HCT116 (cell line): ENCODE measurements around the gene SMURF1. TPM values are rescaled to one million over a fixed set of nuclear protein-coding genes. Genes with fewer than 3 reads are reported as not detected.

Source experiments
- ATAC-seq: fragments of 200-7000 bp; cut with Tn5 transposase; 2 replicates; pipeline ENCODE4 v1.9.1; 2020; ENCODE audit warnings: mild to moderate bottlenecking, moderate library complexity
- BruUV-seq: library from RNA; stranded (reverse); fragments of 400-500 nt; replicated peaks from 2 replicates; lab custom pipeline; 2021; lab: Mats Ljungman, UMichigan
- CTCF ChIA-PET: fragments of 300-600 bp; sonication (Branson Sonifier 250); formaldehyde crosslinking; loops from one replicate; lab custom pipeline; 2021; ENCODE audit warnings: antibody characterized with exemption; lab: Charles Lee
- POLR2A ChIA-PET: fragments of 300-600, 350-600 bp; sonication (Branson Sonifier 250); formaldehyde crosslinking; loops from one replicate; lab custom pipeline; 2021; ENCODE audit warnings: antibody characterized with exemption; lab: Charles Lee
- RAD21 ChIA-PET, 2 experiments: fragments of 300-600 bp; sonication (Branson Sonifier 250); formaldehyde crosslinking; loops; one replicate each; lab custom pipeline; 2023; ENCODE audit warnings: low total read pairs in 2 of 2; ENCODE audit not compliant: uncharacterized antibody in 2 of 2, unreplicated experiment in 2 of 2, low non-redundant PET in 1 of 2; lab: Charles Lee
- DNase-seq: peaks from one replicate; pipeline ENCODE4 v3.0.0-alpha.2; 2010; ENCODE audit warnings: low read depth, low spot score
- H2AFZ ChIP-seq: fragments of 200-600 bp; shearing (Covaris generic), sonication (generic); 2 replicates; pipeline ENCODE4 v1.6.1; 2017; ENCODE audit warnings: low read depth, mixed run types, mixed read lengths, antibody characterized with exemption, low read length; ENCODE audit not compliant: poor library complexity, severe bottlenecking
- H3K27ac ChIP-seq: 2 replicates; pipeline ENCODE4 v1.5.1; 2012; ENCODE audit warnings: low read depth, low read length
- H3K27me3 ChIP-seq: fragments of 200-600 bp; sonication (generic); 2 replicates; pipeline ENCODE4 v1.6.1; 2016; ENCODE audit warnings: mixed run types, low read length, mixed read lengths; ENCODE audit not compliant: insufficient read depth
- H3K36me3 ChIP-seq, 2 experiments: fragments of 200-500 bp in 1 of 2; fragments of 200-600 bp in 1 of 2; sonication (Bioruptor generic) in 1 of 2; sonication (generic) in 1 of 2; 2 replicates each; pipeline versions ENCODE4 v1.5.1 to v1.6.1; 2014 to 2016; ENCODE audit warnings: low read length in 2 of 2, inconsistent platforms in 1 of 2, mixed read lengths in 1 of 2, mixed run types in 1 of 2; ENCODE audit not compliant: insufficient read depth in 2 of 2, control insufficient read depth in 1 of 2
- H3K4me1 ChIP-seq, 2 experiments: fragments of 200-600 bp in 1 of 2; sonication (generic) in 1 of 2; 2 replicates each; pipeline versions ENCODE4 v1.5.1 to v1.6.1; 2012 to 2017; ENCODE audit warnings: low read length in 2 of 2, inconsistent platforms in 1 of 2, mild to moderate bottlenecking in 1 of 2, mixed read lengths in 1 of 2, mixed run types in 1 of 2, moderate library complexity in 1 of 2; ENCODE audit not compliant: insufficient read depth in 2 of 2, control insufficient read depth in 1 of 2
- H3K4me2 ChIP-seq: fragments of 200-600 bp; sonication (generic); 2 replicates; pipeline ENCODE4 v1.6.1; 2017; ENCODE audit warnings: mixed run types, low read length, mixed read lengths
- H3K4me3 ChIP-seq, 2 experiments: fragments of 200-600 bp in 1 of 2; sonication (generic) in 1 of 2; replicated peaks in 1 of 2; 2 replicates each; pipeline ENCODE4 v1.5.1; 2011 to 2016; ENCODE audit warnings: low read length in 2 of 2, control low read depth in 1 of 2, low read depth in 1 of 2, mild to moderate bottlenecking in 1 of 2, mixed read lengths in 1 of 2, mixed run types in 1 of 2
- H3K79me2 ChIP-seq: fragments of 200-600 bp; sonication (generic); 2 replicates; pipeline ENCODE4 v1.6.1; 2017; ENCODE audit warnings: mild to moderate bottlenecking, mixed run types, low read length, moderate library complexity, mixed read lengths; ENCODE audit not compliant: insufficient read depth
- H3K9ac ChIP-seq: fragments of 200-600 bp; sonication (generic); 2 replicates; pipeline ENCODE4 v1.6.1; 2016; ENCODE audit warnings: low read length, mixed read lengths
- H3K9me2 ChIP-seq: fragments of 200-600 bp; sonication (generic), shearing (Covaris generic); 2 replicates; pipeline ENCODE4 v1.6.1; 2017; ENCODE audit warnings: mixed run types, mild to moderate bottlenecking, moderate library complexity; ENCODE audit not compliant: insufficient read depth
- H3K9me3 ChIP-seq, 2 experiments: fragments of 200-500 bp in 1 of 2; fragments of 200-600 bp in 1 of 2; sonication (Bioruptor generic) in 1 of 2; sonication (generic) in 1 of 2; 2 replicates each; pipeline ENCODE4 v1.6.1; 2014 to 2017; ENCODE audit warnings: low read length in 2 of 2, mixed read lengths in 2 of 2, inconsistent platforms in 1 of 2, low read depth in 1 of 2, mild to moderate bottlenecking in 1 of 2, mixed run types in 1 of 2, moderate library complexity in 1 of 2; ENCODE audit not compliant: control insufficient read depth in 1 of 2, insufficient read depth in 1 of 2
- H4K20me1 ChIP-seq: fragments of 200-600 bp; sonication (generic), shearing (Covaris generic); 2 replicates; pipeline ENCODE4 v1.6.1; 2017; ENCODE audit warnings: mixed run types, mild to moderate bottlenecking, moderate library complexity; ENCODE audit not compliant: insufficient read depth
- ELF1 ChIP-seq: IDR thresholded peaks from 2 replicates; pipeline ENCODE4 v1.6.1; 2012; ENCODE audit warnings: low read depth, borderline replicate concordance
- EZH2 ChIP-seq: fragments of 200-600 bp; sonication (generic); IDR thresholded peaks from 2 replicates; pipeline ENCODE4 v1.6.1; 2017; ENCODE audit warnings: antibody characterized with exemption, mixed run types
- EZH2phosphoT487 ChIP-seq: fragments of 200-600 bp; IDR thresholded peaks from 2 replicates; pipeline ENCODE4 v1.6.1; 2018; ENCODE audit warnings: antibody characterized with exemption, borderline replicate concordance
- JUND ChIP-seq: IDR thresholded peaks from 2 replicates; pipeline ENCODE4 v1.6.1; 2012
- POLR2A ChIP-seq: IDR thresholded peaks from 2 replicates; pipeline ENCODE4 v1.7.0; 2011; ENCODE audit warnings: borderline replicate concordance; ENCODE audit not compliant: insufficient read depth, insufficient read length; ENCODE audit errors: extremely low read depth
- RAD21 ChIP-seq: IDR thresholded peaks from 2 replicates; pipeline ENCODE4 v1.6.1; 2012; ENCODE audit warnings: low read depth, mild to moderate bottlenecking
- SIN3A ChIP-seq: IDR thresholded peaks from 2 replicates; pipeline ENCODE4 v1.6.1; 2012; ENCODE audit warnings: low read depth
- SP1 ChIP-seq: IDR thresholded peaks from 2 replicates; pipeline ENCODE4 v1.6.1; 2012; ENCODE audit warnings: low read depth
- YY1 ChIP-seq: IDR thresholded peaks from 2 replicates; pipeline ENCODE4 v1.6.1; 2011; ENCODE audit warnings: low read length, low read depth, moderate library complexity, mild to moderate bottlenecking; ENCODE audit not compliant: insufficient replicate concordance; ENCODE audit errors: extremely low read depth
- ZFX ChIP-seq: fragments of 450-650 bp; IDR thresholded peaks from 2 replicates; pipeline ENCODE4 v1.6.1; 2017
- intact Hi-C: fragments of 100-400 bp; cut with micrococcal nuclease; formaldehyde crosslinking; loops from 2 replicates; pipeline ENCODE4 v1.10.0; 2022
- total RNA-seq: library from RNA; stranded (reverse); gene quantifications from one replicate; pipeline ENCODE4 v1.2.1, GENCODE V29; 2021; ENCODE audit not compliant: unreplicated experiment

Gene SMURF1
- total RNA-seq, 1 experiment from 2014 or later: 24.6 TPM

DNA sequence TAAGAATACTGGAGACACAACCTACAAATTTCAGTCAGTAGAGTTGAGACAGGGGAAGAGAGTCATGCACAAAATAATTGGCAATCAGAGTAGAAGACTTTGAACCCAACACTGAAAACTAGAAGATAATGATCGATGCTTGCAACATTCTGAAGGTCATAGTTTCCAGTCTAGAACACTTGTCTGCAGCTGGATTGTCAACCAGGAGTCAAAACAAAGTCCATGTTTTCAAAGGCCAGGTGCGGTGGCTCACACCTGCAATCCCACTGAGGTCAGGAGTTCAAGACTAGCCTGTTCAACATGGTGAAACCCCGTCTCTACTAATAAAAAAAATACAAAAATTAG, 26.8 kb upstream of the SMURF1 start:
- no peaks in the 10 kb centered on the region for H3K27me3 ChIP-seq
- no TSS peak for BruUV-seq
- no peak for TF ChIP-seq EZH2
- no peak for TF ChIP-seq SP1
- TF ChIP-seq ZFX: no peak
- no peak for TF ChIP-seq JUND
- no peak for TF ChIP-seq EZH2phosphoT487
- TF ChIP-seq ELF1: no peak
- no peak for TF ChIP-seq RAD21
- no peak for TF ChIP-seq YY1
- TF ChIP-seq POLR2A: no peak
- no peak overlapping the region for H3K4me3 ChIP-seq
- no peaks in the 10 kb centered on the region for H3K9me2 ChIP-seq
- H3K79me2 ChIP-seq: no peaks in the 10 kb centered on the region
- RAD21 ChIA-PET: no interaction called here
- CTCF ChIA-PET: no interaction called here
- POLR2A ChIA-PET: no interaction called here
- H4K20me1 ChIP-seq: no peaks in the 10 kb centered on the region
- no peak overlapping the region for H3K4me2 ChIP-seq
- H3K27ac ChIP-seq: no peak overlapping the region
- intact Hi-C loops: no loop called here
- ATAC-seq (no peak), DNase-seq (no peak)
- H3K9ac ChIP-seq: no peak overlapping the region
- H2AFZ ChIP-seq: no peak overlapping the region
- H3K9me3 ChIP-seq: no peaks in the 10 kb centered on the region
- H3K36me3 ChIP-seq: no peaks in the 10 kb centered on the region
- H3K4me1 ChIP-seq: peaks cover 0 to 3% of the 10 kb centered on the region in 2 experiments; a peak in 2 of 4 replicates

- DNase-seq (no peak), ATAC-seq (no peak)
- no peaks in the 10 kb centered on the region for H4K20me1 ChIP-seq
- H3K27ac ChIP-seq: no peak overlapping the region
- no peak overlapping the region for H3K4me3 ChIP-seq
- H3K36me3 ChIP-seq: no peaks in the 10 kb centered on the region
- H3K79me2 ChIP-seq: no peaks in the 10 kb centered on the region
- H3K9me2 ChIP-seq: no peaks in the 10 kb centered on the region
- ChIA-PET POLR2A (no interaction called here), RAD21 (no interaction called here), CTCF (no interaction called here)
- no TSS peak for BruUV-seq
- TF ChIP-seq EZH2 (no peak), SIN3A (no peak)
- H3K9ac ChIP-seq: no peak overlapping the region
- peaks cover 0 to 3% of the 10 kb centered on the region in 2 experiments; a peak in 2 of 4 replicates for H3K4me1 ChIP-seq
- H3K9me3 ChIP-seq: no peaks in the 10 kb centered on the region
- H2AFZ ChIP-seq: no peak overlapping the region
- intact Hi-C loops: no loop called here
- no peak overlapping the region for H3K4me2 ChIP-seq
- no peaks in the 10 kb centered on the region for H3K27me3 ChIP-seq
Observed at GRCh38 chr7:99170065-99170729, 26.3 kb upstream of the SMURF1 start.
